ENCODE measurements around the gene PRMT2. TPM values are rescaled to one million over a fixed set of nuclear protein-coding genes. Genes with fewer than 3 reads are reported as not detected.
A peak's percentile ranks its signal among the peaks of the same experiment; 100 is the strongest.

Gene PRMT2
- total RNA-seq (2021) (86.4 and 88.0 TPM in 2 replicates), Bru-seq, nascent RNA (percentile 83 among the genes with signal in this experiment), BruChase-seq, experiment 1, labeled RNA remaining after a 2-hour chase (percentile 93 among the genes with signal in this experiment), BruChase-seq, experiment 2, labeled RNA remaining after a 6-hour chase (percentile 90 among the genes with signal in this experiment)
- long read RNA-seq, transcript PRMT2-203 (12 exons, 2,688 nt): minor isoform, 7 of 314 reads
- long read RNA-seq, transcript PRMT2-206 (11 exons, 2,131 nt): minor isoform, 32 of 314 reads
- long read RNA-seq, transcript PRMT2-201 (7 exons, 1,011 nt): minor isoform, 10 of 314 reads
- long read RNA-seq, transcript PRMT2-204 (6 exons, 954 nt): major isoform, 92 of 314 reads
- long read RNA-seq, partial matches to known transcripts: 108 of 314 reads
- long read RNA-seq, other reads (novel, unspliced or antisense): 58 of 314 reads

- TF ChIP-seq EZH2 (IDR thresholded peaks at IDR 0.05; ENCODE audit: borderline replicate concordance, low read depth, low read length, poor library complexity, severe bottlenecking) (no peak), CTCF (conservative IDR thresholded peaks at IDR 0.05; ENCODE audit: low read depth, low read length) (no peak)
- intact Hi-C loops (cut with micrococcal nuclease; ENCODE audit: unreplicated experiment): no loop called here
- Histone ChIP-seq H3K4me1 (ENCODE audit: insufficient read depth, low read length, poor library complexity, severe bottlenecking) (peaks cover 19% of the 10 kb centered on the region), H3K4me3 (ENCODE audit: low read depth, low read length, poor library complexity, severe bottlenecking) (peak within 1 kb of the TSS; percentile 94), H3K27ac (ENCODE audit: low read depth, low read length, poor library complexity, severe bottlenecking) (peak within 1 kb of the TSS; percentile 93), H3K27me3 (replicated peaks; ENCODE audit: insufficient read depth, low read depth, low read length, poor library complexity) (no peaks in the 10 kb centered on the region), H3K9me3 (ENCODE audit: low read depth, low read length, poor library complexity, severe bottlenecking) (no peaks in the 10 kb centered on the region), H3K36me3 (ENCODE audit: insufficient read depth, low read length, poor library complexity, severe bottlenecking) (no peaks in the 10 kb centered on the region)
- DNase-seq (ENCODE audit: low spot score): peak; percentile 97
- BruUV-seq (replicated peaks): no TSS peak
- POLR2A ChIA-PET (ENCODE audit: low non-redundant PET): interaction anchor here (0.6 to 0.7 kb wide), 2 partner anchors 12 to 28 kb away, joined by 3 to 11 read pairs; no protein-coding TSS in a partner anchor
- CTCF ChIA-PET: interaction anchor here (0.6 kb wide), 1 partner anchor 55 kb away, joined by 3 read pairs; no protein-coding TSS in a partner anchor
Observed at GRCh38 chr21:46635324-46636180, at the start of gene PRMT2. Gene PRMT2, plus strand, starts transcription at chr21:46635674. Its CDS starts 1,278 bp downstream, at chr21:46636952.

GRCh38 chr21:46594276-46594675 is 41.2 kb upstream of the PRMT2 start:
- TF ChIP-seq CTCF (conservative IDR thresholded peaks at IDR 0.05; ENCODE audit: low read depth, low read length) (no peak), EZH2 (IDR thresholded peaks at IDR 0.05; ENCODE audit: borderline replicate concordance, low read depth, low read length, poor library complexity, severe bottlenecking) (no peak)
- BruUV-seq (replicated peaks): no TSS peak
- ChIA-PET POLR2A (ENCODE audit: low non-redundant PET) (no interaction called here), CTCF (no interaction called here)
- no peak overlapping the region for H3K27ac ChIP-seq (ENCODE audit: low read depth, low read length, poor library complexity, severe bottlenecking)
- H3K4me3 ChIP-seq (ENCODE audit: low read depth, low read length, poor library complexity, severe bottlenecking): no peak overlapping the region
- intact Hi-C loops (cut with micrococcal nuclease; ENCODE audit: unreplicated experiment): no loop called here
- peaks cover 9% of the 10 kb centered on the region for H3K9me3 ChIP-seq (ENCODE audit: low read depth, low read length, poor library complexity, severe bottlenecking)
- no peak for DNase-seq (ENCODE audit: low spot score)
- no peaks in the 10 kb centered on the region for H3K4me1 ChIP-seq (ENCODE audit: insufficient read depth, low read length, poor library complexity, severe bottlenecking)
- no peaks in the 10 kb centered on the region for H3K36me3 ChIP-seq (ENCODE audit: insufficient read depth, low read length, poor library complexity, severe bottlenecking)
- no peaks in the 10 kb centered on the region for H3K27me3 ChIP-seq (replicated peaks; ENCODE audit: insufficient read depth, low read depth, low read length, poor library complexity)

DNA sequence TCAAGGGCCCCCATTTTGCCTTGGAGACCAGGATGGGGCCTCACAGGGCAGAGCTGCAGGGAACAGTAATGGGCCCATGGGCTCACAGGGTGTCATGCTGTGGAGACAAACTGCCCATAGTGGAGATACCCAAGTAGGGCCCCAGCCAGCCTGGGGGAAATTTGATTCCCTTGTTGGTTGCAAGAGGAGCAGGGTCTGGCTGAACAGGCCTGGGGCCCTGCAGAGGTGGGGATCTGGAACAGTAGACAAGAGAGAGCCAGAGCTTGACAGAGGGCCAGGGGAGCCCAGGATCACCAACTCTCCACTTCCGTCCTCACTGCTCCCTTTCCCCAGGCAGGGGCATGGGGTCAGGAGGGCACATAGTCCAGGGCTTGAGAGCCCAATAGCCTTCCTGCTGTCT is 39.3 kb upstream of the PRMT2 start:
- no peak for DNase-seq (ENCODE audit: low spot score)
- Histone ChIP-seq H3K9me3 (ENCODE audit: low read depth, low read length, poor library complexity, severe bottlenecking) (peaks cover 9% of the 10 kb centered on the region), H3K4me1 (ENCODE audit: insufficient read depth, low read length, poor library complexity, severe bottlenecking) (no peaks in the 10 kb centered on the region), H3K4me3 (ENCODE audit: low read depth, low read length, poor library complexity, severe bottlenecking) (no peak overlapping the region), H3K27me3 (replicated peaks; ENCODE audit: insufficient read depth, low read depth, low read length, poor library complexity) (no peaks in the 10 kb centered on the region), H3K36me3 (ENCODE audit: insufficient read depth, low read length, poor library complexity, severe bottlenecking) (no peaks in the 10 kb centered on the region), H3K27ac (ENCODE audit: low read depth, low read length, poor library complexity, severe bottlenecking) (no peak overlapping the region)
- BruUV-seq (replicated peaks): no TSS peak
- CTCF ChIA-PET: no interaction called here
- intact Hi-C loops (cut with micrococcal nuclease; ENCODE audit: unreplicated experiment): no loop called here
- POLR2A ChIA-PET (ENCODE audit: low non-redundant PET): no interaction called here
- TF ChIP-seq CTCF (conservative IDR thresholded peaks at IDR 0.05; ENCODE audit: low read depth, low read length) (no peak), EZH2 (IDR thresholded peaks at IDR 0.05; ENCODE audit: borderline replicate concordance, low read depth, low read length, poor library complexity, severe bottlenecking) (no peak)
